HL-60 (cell line): Measurements from ENCODE around the gene TBL1XR1.
"Not testable (repeated sequence)": the region's sequence is repeated elsewhere in the genome, so short reads cannot be mapped to it uniquely, and the experiment has no call there.

Experiments
- DNase-seq, 2 experiments: peaks; one replicate each; pipeline ENCODE4 v3.0.0-alpha.2; 2010 to 2020; ENCODE audit warnings: low read depth in 1 of 2, low spot score in 1 of 2
- H3K27ac ChIP-seq: fragments of 250-450 bp; sonication (Bioruptor Pico); replicated peaks from 2 replicates; pipeline ENCODE4 v1.5.1; 2020; ENCODE audit warnings: mild to moderate bottlenecking, moderate library complexity
- H3K27me3 ChIP-seq: fragments of 250-450 bp; sonication (Bioruptor Pico); 2 replicates; pipeline ENCODE4 v1.5.1; 2021; ENCODE audit warnings: mild to moderate bottlenecking, moderate library complexity; ENCODE audit not compliant: insufficient read depth, poor library complexity, severe bottlenecking
- H3K4me3 ChIP-seq: replicated peaks from 2 replicates; pipeline ENCODE4 v1.5.1; 2011; ENCODE audit warnings: mild to moderate bottlenecking, control low read depth, low read length; ENCODE audit not compliant: insufficient read depth
- GABPA ChIP-seq: IDR thresholded peaks from 2 replicates; pipeline ENCODE4 v1.6.1; 2012; ENCODE audit warnings: low read depth
- POLR2AphosphoS5 ChIP-seq: IDR thresholded peaks from 2 replicates; pipeline ENCODE4 v1.6.1; 2012; ENCODE audit warnings: low read depth
- SPI1 ChIP-seq: IDR thresholded peaks from 2 replicates; pipeline ENCODE4 v1.6.1; 2012; ENCODE audit warnings: low read depth, mild to moderate bottlenecking, borderline replicate concordance
- TF ChIP-seq, protein P1 (sequence below): IDR thresholded peaks from 2 replicates; pipeline ENCODE4 v1.6.1; 2012; ENCODE audit warnings: low read depth; ENCODE audit not compliant: insufficient replicate concordance
- TF ChIP-seq, protein P2 (sequence below): IDR thresholded peaks from one replicate; pipeline ENCODE4 v1.5.1; 2011; ENCODE audit warnings: low read length, control low read depth, inconsistent platforms; ENCODE audit not compliant: insufficient read depth

Gene TBL1XR1

GRCh38 chr3:177195242-177195991 lies 1.9 kb downstream of the TBL1XR1 start:
- Histone ChIP-seq H3K4me3 (peak overlapping the region; percentile 49), H3K27ac (peak overlapping the region; percentile 99), H3K27me3 (no peaks in the 10 kb centered on the region)
- no peak for TF ChIP-seq POLR2AphosphoS5
- TF ChIP-seq, protein P1, sequence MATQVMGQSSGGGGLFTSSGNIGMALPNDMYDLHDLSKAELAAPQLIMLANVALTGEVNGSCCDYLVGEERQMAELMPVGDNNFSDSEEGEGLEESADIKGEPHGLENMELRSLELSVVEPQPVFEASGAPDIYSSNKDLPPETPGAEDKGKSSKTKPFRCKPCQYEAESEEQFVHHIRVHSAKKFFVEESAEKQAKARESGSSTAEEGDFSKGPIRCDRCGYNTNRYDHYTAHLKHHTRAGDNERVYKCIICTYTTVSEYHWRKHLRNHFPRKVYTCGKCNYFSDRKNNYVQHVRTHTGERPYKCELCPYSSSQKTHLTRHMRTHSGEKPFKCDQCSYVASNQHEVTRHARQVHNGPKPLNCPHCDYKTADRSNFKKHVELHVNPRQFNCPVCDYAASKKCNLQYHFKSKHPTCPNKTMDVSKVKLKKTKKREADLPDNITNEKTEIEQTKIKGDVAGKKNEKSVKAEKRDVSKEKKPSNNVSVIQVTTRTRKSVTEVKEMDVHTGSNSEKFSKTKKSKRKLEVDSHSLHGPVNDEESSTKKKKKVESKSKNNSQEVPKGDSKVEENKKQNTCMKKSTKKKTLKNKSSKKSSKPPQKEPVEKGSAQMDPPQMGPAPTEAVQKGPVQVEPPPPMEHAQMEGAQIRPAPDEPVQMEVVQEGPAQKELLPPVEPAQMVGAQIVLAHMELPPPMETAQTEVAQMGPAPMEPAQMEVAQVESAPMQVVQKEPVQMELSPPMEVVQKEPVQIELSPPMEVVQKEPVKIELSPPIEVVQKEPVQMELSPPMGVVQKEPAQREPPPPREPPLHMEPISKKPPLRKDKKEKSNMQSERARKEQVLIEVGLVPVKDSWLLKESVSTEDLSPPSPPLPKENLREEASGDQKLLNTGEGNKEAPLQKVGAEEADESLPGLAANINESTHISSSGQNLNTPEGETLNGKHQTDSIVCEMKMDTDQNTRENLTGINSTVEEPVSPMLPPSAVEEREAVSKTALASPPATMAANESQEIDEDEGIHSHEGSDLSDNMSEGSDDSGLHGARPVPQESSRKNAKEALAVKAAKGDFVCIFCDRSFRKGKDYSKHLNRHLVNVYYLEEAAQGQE = peak; percentile 19
- peak in 1 of 2 experiments; percentile 24 for DNase-seq

- no peak for DNase-seq
- Histone ChIP-seq H3K27me3 (no peaks in the 10 kb centered on the region), H3K27ac (peak overlapping the region; percentile 99), H3K4me3 (peak overlapping the region; percentile 49)
- TF ChIP-seq SPI1 (no peak), GABPA (no peak), POLR2AphosphoS5 (no peak)
- TF ChIP-seq, protein P2, sequence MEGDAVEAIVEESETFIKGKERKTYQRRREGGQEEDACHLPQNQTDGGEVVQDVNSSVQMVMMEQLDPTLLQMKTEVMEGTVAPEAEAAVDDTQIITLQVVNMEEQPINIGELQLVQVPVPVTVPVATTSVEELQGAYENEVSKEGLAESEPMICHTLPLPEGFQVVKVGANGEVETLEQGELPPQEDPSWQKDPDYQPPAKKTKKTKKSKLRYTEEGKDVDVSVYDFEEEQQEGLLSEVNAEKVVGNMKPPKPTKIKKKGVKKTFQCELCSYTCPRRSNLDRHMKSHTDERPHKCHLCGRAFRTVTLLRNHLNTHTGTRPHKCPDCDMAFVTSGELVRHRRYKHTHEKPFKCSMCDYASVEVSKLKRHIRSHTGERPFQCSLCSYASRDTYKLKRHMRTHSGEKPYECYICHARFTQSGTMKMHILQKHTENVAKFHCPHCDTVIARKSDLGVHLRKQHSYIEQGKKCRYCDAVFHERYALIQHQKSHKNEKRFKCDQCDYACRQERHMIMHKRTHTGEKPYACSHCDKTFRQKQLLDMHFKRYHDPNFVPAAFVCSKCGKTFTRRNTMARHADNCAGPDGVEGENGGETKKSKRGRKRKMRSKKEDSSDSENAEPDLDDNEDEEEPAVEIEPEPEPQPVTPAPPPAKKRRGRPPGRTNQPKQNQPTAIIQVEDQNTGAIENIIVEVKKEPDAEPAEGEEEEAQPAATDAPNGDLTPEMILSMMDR = no peak
- TF ChIP-seq, protein P1 = no peak
Measured at GRCh38 chr3:177194299-177194698, 3.0 kb downstream of the TBL1XR1 start.

DNA sequence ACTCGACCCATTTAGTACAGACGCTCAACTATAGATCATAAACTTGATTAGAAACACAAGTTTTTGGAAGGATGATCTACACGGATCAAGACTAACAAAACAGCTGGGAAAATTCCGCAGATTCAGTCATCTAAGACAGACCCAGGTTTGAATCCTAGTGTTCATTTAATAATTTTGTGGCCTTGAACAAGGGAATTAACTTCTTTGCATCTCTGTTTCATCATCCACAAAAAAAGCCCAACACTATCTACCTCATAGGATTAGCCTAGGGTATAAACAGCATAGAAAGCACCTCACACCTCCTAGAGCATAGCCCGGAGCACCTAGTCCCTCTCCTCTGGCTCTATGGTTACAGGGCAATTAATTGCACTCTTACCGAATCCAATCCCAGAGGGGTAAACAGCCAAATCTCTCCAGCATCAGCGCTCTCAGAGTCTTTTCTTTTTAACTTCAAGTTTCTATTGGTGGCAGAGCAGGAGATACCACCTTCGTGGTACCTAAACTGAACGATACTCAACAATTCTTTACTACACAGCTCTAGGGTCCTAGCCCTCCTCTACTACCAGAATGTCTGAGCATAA lies 3.5 kb downstream of the TBL1XR1 start:
- no peaks in the 10 kb centered on the region for H3K27me3 ChIP-seq
- H3K4me3 ChIP-seq = no peak overlapping the region
- TF ChIP-seq, protein P1 = no peak
- TF ChIP-seq, protein P2 = no peak
- TF ChIP-seq POLR2AphosphoS5 (no peak), GABPA (no peak), SPI1 (no peak)
- no peak for DNase-seq
- peak overlapping the region; percentile 99 for H3K27ac ChIP-seq

- H3K27ac ChIP-seq = not testable (repeated sequence)
Measured at GRCh38 chr3:177193275-177193674, 4.0 kb downstream of the TBL1XR1 start.

More at GRCh38 chr3:177193275-177193674, 4.0 kb downstream of the TBL1XR1 start:
- H3K27me3 ChIP-seq, DNase-seq, H3K4me3 ChIP-seq: not testable (repeated sequence)
